GM12878 (cell line): ENCODE measurements around the gene RPUSD3.

Experiments used
- ATF2 ChIP-seq: IDR thresholded peaks from 2 replicates; pipeline ENCODE4 v1.6.1; 2012; ENCODE audit warnings: low read length, inconsistent platforms
- BHLHE40 ChIP-seq, 2 experiments: fragments of 450-650 bp in 1 of 2; IDR thresholded peaks; 2 replicates each; pipeline ENCODE4 v1.6.1; 2011 to 2017; ENCODE audit warnings: low read depth in 2 of 2, borderline replicate concordance in 1 of 2, improper control_type of control experiment in 1 of 2, low read length in 1 of 2, mild to moderate bottlenecking in 1 of 2
- CREB1 ChIP-seq: IDR thresholded peaks from 2 replicates; pipeline ENCODE4 v1.6.1; 2012; ENCODE audit warnings: low read depth, mild to moderate bottlenecking, inconsistent platforms
- CTCF ChIP-seq, 3 experiments: IDR thresholded peaks in 2 of 3; conservative IDR thresholded peaks in 1 of 3; 2 replicates each; pipeline ENCODE4 v1.5.1; 2011; ENCODE audit warnings: low read depth in 3 of 3, low read length in 3 of 3, mild to moderate bottlenecking in 3 of 3, control low read depth in 2 of 3, moderate library complexity in 2 of 3, inconsistent platforms in 1 of 3, mixed read lengths in 1 of 3; ENCODE audit not compliant: control insufficient read depth in 2 of 3, insufficient read depth in 1 of 3; ENCODE audit errors: extremely low read depth in 1 of 3
- POLR2A ChIP-seq: IDR thresholded peaks from 2 replicates; pipeline ENCODE4 v1.6.1; 2011; ENCODE audit warnings: low read depth, mild to moderate bottlenecking, low read length
- SUZ12 ChIP-seq: fragments of 200-600 bp; sonication (generic); IDR thresholded peaks from one replicate; pipeline ENCODE4 v1.6.1; 2018; ENCODE audit warnings: antibody characterized with exemption, mild to moderate bottlenecking; ENCODE audit not compliant: unreplicated experiment

- no peak for TF ChIP-seq ATF2
- TF ChIP-seq CTCF (IDR thresholded peaks at IDR 0.05 in 2 of 3, conservative IDR thresholded peaks at IDR 0.05 in 1 of 3; ENCODE audit: control insufficient read depth in 2 of 3, extremely low read depth in 1 of 3, insufficient read depth in 1 of 3, low read depth in 3 of 3, low read length in 3 of 3): no peak
- 0 out of 2 replicates have a peak, but pooled peaks have one; percentile 18 for TF ChIP-seq POLR2A
- no peak for TF ChIP-seq BHLHE40 (IDR thresholded peaks at IDR 0.05; ENCODE audit: borderline replicate concordance in 1 of 2, low read depth in 2 of 2, low read length in 1 of 2)
- no peak for TF ChIP-seq SUZ12
- TF ChIP-seq CREB1: no peak
These were observed 26.4 kb downstream of the RPUSD3 start for GRCh38 chr3:9817436-9817835.
